GM18502 (cell line): ENCODE data around the gene HS3ST4.
"Not testable (repeated sequence)": the region's sequence is repeated elsewhere in the genome, so short reads cannot be mapped to it uniquely, and the experiment has no call there.

Experiments
- ATAC-seq: cut with Tn5 transposase; IDR thresholded peaks from one replicate; pipeline ENCODE4 v1.9.1; 2021; ENCODE audit warnings: mild to moderate bottlenecking; ENCODE audit not compliant: unreplicated experiment, poor library complexity

The HS3ST4 gene

GRCh38 chr16:26070302-26071100, 378.7 kb downstream of the HS3ST4 start:
- no peak for ATAC-seq

- no peak for ATAC-seq
These were observed 379.5 kb downstream of the HS3ST4 start for GRCh38 chr16:26071101-26071866.

- ATAC-seq, result no peak
These were observed 387.1 kb downstream of the HS3ST4 start for GRCh38 chr16:26078716-26079355.

GRCh38 chr16:26087091-26087490, 395.3 kb downstream of the HS3ST4 start:
- ATAC-seq, result no peak

GRCh38 chr16:26091511-26091910, 399.8 kb downstream of the HS3ST4 start:
- no peak for ATAC-seq

- ATAC-seq, result not testable (repeated sequence)
These were observed 406.4 kb downstream of the HS3ST4 start for GRCh38 chr16:26098206-26098605.

GRCh38 chr16:26102369-26102768, 410.6 kb downstream of the HS3ST4 start:
- no peak for ATAC-seq

GRCh38 chr16:26108836-26109505, 417.2 kb downstream of the HS3ST4 start:
- no peak for ATAC-seq

- ATAC-seq, result no peak
These were observed 420.1 kb downstream of the HS3ST4 start for GRCh38 chr16:26111900-26112299.

GRCh38 chr16:26118575-26118974, 426.8 kb downstream of the HS3ST4 start:
- ATAC-seq, result no peak

GRCh38 chr16:26120729-26121128, 429.0 kb downstream of the HS3ST4 start:
- ATAC-seq, result no peak

GRCh38 chr16:26128296-26128695, 436.5 kb downstream of the HS3ST4 start:
- ATAC-seq, result no peak

GRCh38 chr16:26129997-26130396, 438.2 kb downstream of the HS3ST4 start:
- no peak for ATAC-seq

- ATAC-seq, result no peak
These were observed 441.8 kb downstream of the HS3ST4 start for GRCh38 chr16:26133416-26134093.

GRCh38 chr16:26134588-26134987, 442.8 kb downstream of the HS3ST4 start:
- no peak for ATAC-seq

- no peak for ATAC-seq
These were observed 446.2 kb downstream of the HS3ST4 start for GRCh38 chr16:26137956-26138355.

GRCh38 chr16:26139091-26139490, 447.3 kb downstream of the HS3ST4 start:
- no peak for ATAC-seq

GRCh38 chr16:26139884-26140283, 448.1 kb downstream of the HS3ST4 start:
- no peak for ATAC-seq

- ATAC-seq, result no peak
These were observed 457.8 kb downstream of the HS3ST4 start for GRCh38 chr16:26149364-26150190.
